HCT116 (cell line): Measurements from ENCODE around the gene OR56A5.

ENCODE experiments used
- CTCF ChIP-seq, 3 experiments: fragments of 200-600 bp in 1 of 3; sonication (generic) in 1 of 3; IDR thresholded peaks in 2 of 3; conservative IDR thresholded peaks in 1 of 3; 2 replicates each; pipeline ENCODE4 v1.5.1; 2012 to 2017; ENCODE audit warnings: low read depth in 2 of 3, low read length in 2 of 3, antibody characterized with exemption in 1 of 3, borderline replicate concordance in 1 of 3, control low read depth in 1 of 3, mild to moderate bottlenecking in 1 of 3, mixed read lengths in 1 of 3, mixed run types in 1 of 3, moderate library complexity in 1 of 3; ENCODE audit not compliant: insufficient read depth in 1 of 3
- JUND ChIP-seq: IDR thresholded peaks from 2 replicates; pipeline ENCODE4 v1.6.1; 2012
- MAX ChIP-seq: IDR thresholded peaks from 2 replicates; pipeline ENCODE4 v1.6.1; 2012
- POLR2A ChIP-seq: IDR thresholded peaks from 2 replicates; pipeline ENCODE4 v1.7.0; 2011; ENCODE audit warnings: borderline replicate concordance; ENCODE audit not compliant: insufficient read depth, insufficient read length; ENCODE audit errors: extremely low read depth
- POLR2AphosphoS5 ChIP-seq: IDR thresholded peaks from 2 replicates; pipeline ENCODE4 v1.6.1; 2011; ENCODE audit warnings: mild to moderate bottlenecking, low read depth, low read length, moderate library complexity
- RAD21 ChIP-seq: IDR thresholded peaks from 2 replicates; pipeline ENCODE4 v1.6.1; 2012; ENCODE audit warnings: low read depth, mild to moderate bottlenecking

- TF ChIP-seq POLR2A, result no peak
- no peak for TF ChIP-seq CTCF (IDR thresholded peaks at IDR 0.05 in 2 of 3, conservative IDR thresholded peaks at IDR 0.05 in 1 of 3; ENCODE audit: borderline replicate concordance in 1 of 3, insufficient read depth in 1 of 3, low read depth in 2 of 3, low read length in 2 of 3)
- no peak for TF ChIP-seq MAX
- TF ChIP-seq POLR2AphosphoS5, result no peak
- TF ChIP-seq JUND, result no peak
- TF ChIP-seq RAD21, result no peak
These were observed 44.9 kb downstream of the OR56A5 start for GRCh38 chr11:5923427-5923776.
